Middle frontal gyrus (tissue), 1 donor: ENCODE data around the gene EPS8L2.

ENCODE experiments used
- DNase-seq: peaks from one replicate; pipeline ENCODE4 v3.0.0-alpha.2; 2015; ENCODE audit warnings: low spot score; ENCODE audit errors: extremely low spot score

The EPS8L2 gene

GRCh38 chr11:705646-706438 is at the start of gene EPS8L2:
EPS8L2 (plus strand) TSS chr11:706231; CDS start chr11:709408, 3,177 bp downstream.
- no peak for DNase-seq

GRCh38 chr11:656426-656825 is 49.6 kb upstream of the EPS8L2 start:
- no peak for DNase-seq

DNA sequence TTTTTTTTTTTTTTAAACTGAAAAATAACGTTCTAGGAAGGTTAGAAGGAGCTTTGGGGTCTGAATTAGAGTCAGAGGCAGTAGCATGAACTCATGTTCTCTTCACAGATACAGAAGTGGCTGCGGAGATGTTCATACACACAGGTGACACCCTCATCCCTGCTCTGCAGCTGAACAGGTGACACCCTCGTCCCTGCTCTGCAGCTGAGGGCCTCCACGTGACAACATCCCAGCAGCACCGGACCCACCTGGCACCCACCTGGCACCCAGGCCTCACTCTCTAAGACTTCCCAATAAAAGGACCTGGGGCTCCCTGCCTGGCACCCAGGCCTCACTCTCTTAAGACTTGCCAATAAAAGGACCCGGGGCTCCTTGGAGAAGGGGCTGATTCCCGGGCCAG is 49.2 kb upstream of the EPS8L2 start:
- DNase-seq = no peak

DNA sequence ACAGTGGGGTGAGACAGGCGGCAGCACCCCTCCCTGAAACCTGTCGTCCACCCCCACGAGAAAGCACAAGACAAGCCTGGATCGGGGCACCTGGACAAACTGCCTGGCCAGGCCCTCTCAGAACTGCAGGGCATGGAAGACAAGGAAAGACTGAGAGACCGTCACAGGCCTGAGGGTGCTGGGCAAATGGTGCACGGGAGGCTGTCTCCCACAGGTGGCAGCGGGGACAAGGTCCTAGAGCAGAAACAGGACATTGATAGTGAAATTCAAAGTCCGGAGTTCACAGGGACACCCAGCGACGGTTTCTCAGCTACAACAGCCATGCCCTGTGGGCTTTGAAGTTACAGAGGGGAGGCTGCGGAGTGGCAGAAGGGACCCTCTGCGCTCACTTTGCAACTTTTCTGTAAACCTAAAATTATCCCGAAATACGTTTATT is 48.3 kb upstream of the EPS8L2 start:
- no peak for DNase-seq

DNA sequence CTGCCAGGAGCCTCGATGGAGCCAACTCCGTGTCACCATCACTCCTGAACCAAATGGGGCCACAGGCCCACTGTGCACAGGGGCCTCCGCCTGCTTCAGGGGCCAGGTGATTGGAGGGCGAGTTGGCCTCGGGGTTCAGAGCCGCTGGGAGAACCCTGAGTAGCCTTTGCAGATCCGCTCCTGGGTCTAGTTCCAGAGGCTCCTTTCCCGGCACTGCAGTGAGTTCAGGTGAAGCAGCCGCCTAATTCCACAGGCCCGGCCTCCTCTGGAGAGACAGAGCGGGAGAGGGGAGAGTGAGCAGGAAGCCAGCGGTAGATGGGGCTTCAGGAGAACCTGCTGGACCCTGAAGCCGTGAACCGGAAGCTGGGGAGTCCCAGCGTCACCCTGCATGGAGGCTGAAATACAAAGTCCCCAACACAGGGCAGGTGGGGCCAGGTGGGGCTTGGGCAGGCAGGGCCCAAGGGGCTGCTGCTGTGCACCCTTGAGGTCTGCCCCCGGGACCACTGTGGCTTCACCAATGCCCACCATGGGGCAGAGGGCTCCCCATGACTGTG is 46.4 kb upstream of the EPS8L2 start:
- no peak for DNase-seq

DNA sequence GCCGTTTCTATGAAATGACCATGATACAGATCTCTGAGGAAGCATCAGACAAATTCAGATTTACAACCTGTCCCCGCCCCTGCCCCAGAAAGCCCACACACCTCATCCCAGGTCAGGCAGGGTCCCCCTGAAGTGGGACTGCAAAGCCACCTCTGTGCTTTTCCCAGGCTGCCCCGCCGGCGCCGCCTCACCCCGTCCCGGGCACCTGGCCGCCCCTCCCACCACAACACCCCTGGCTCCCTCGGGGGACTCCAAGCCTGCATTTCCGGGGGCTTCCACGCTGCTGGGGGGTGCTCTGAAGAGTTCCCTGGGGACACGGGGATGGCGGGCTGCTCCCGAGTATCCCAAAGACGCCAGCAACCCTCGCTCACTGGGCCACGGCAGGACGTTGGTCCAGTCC is 45.8 kb upstream of the EPS8L2 start:
- no peak for DNase-seq

- DNase-seq = no peak
Observed at GRCh38 chr11:660681-661444, 45.2 kb upstream of the EPS8L2 start.

- DNase-seq = no peak
Observed at GRCh38 chr11:662689-663274, 43.2 kb upstream of the EPS8L2 start.

DNA sequence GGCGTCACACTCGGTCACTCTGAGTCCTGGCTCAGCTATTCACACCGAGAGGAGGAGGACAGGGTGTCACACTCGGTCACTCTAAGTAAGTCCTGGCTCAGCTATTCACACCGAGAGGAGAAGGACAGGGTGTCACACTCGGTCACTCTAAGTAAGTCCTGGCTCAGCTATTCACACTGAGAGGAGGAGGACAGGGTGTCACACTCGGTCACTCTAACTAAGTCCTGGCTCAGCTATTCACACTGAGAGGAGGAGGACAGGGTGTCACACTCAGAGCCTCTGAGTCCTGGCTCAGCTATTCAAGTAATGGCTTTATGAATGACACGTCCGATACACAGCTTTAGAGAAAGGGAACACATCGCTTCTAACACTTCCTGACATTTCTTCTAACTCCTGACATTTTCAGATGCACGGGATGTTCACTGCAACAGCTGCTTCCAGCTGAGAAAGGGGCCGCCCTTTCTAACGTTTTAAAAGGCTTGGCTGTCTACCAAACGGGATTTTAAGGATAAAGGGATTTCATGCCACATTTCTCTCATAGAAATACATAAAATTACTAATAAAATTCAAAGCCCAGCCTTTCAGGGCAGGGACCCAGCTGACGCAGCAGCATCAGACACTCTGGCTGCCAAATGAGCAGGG is 40.8 kb upstream of the EPS8L2 start:
- DNase-seq = no peak

- DNase-seq = no peak
Observed at GRCh38 chr11:665704-666281, 40.2 kb upstream of the EPS8L2 start.

GRCh38 chr11:673866-674265 is 32.2 kb upstream of the EPS8L2 start:
- no peak for DNase-seq

DNA sequence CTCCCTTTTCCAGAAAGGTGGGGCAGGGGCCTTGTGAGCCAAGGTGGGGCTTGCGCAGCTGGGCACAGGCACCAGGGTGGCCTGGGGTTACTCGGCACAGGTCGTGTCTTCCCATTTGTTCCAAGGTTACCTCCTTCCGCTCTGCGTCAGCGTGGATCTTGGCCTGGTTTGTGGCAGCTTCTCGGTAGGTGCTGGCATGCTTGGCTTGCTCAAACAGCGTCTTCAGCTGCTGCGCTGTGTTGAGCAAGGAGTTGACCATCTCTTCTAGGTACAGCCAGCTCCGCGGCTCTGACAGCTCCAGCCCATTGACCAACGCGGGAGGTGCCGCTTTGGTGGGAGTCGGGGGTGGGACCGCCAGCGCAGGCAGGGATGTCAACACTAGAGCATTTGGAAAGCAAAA is 31.6 kb upstream of the EPS8L2 start:
- DNase-seq = no peak

- no peak for DNase-seq
Observed at GRCh38 chr11:678297-678696, 27.7 kb upstream of the EPS8L2 start.

DNA sequence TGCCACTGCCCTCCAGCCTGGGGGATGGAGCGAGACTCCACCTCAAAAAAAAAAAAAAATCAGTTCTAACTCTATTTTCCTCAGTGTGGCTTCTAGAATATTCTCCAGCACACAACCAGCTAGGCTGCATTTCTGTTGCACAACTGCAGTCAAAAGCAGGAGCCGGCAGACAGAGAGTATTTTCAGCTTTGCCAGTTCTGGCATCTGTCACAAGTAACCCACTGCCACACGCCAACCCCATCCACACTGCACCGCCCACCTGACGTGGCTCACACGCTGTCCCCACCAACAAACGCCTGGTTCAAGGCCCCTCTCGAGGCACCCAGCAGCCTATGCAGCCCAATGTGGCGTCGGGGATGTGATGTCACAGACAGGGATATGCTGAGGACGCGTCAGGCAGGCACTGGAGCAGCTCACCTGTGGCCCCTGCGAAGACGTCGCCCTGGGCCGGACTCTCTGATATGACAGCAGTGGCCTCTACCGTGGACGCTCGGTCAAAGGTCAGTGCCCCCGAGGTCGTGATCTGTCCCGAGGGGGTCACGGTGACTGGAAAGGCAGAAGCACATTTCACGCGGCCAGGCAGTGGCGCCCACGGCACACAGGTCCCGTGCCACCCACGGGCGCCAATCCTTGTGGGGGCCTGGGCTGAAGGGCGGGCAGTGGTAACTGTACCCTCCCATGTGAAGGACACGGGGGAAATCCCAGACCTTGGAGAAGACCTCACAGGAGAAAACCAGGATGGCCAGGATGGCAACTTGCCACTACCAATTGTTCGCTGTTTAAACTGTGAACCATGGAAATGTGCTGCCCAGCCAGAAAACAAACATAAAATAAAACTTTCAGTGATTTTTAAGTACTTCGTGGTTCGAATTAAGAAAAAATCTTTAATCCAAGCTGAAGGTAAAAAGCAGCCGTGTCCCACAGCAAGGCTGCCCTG is 26.5 kb upstream of the EPS8L2 start:
- no peak for DNase-seq

GRCh38 chr11:680476-680875 is 25.6 kb upstream of the EPS8L2 start:
- no peak for DNase-seq

DNA sequence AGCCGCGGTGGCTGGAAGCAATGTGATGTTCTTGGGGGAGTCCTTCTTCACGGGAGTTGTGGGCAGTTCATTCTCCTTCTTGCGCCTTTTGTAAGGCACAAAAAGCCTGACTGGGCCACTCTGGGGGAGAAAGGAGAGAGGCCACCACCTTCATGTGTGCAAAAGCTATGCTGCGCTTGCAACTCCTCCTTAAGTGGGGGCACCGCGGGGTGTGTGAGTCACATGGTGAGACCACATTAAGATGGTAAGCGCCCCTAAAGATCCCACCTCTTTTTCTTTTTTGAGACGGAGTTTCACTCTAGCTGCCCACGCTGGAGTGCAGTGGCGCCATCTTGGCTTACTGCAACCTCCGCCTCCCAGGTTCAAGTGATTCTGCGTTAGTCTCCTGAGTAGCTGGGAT is 25.1 kb upstream of the EPS8L2 start:
- no peak for DNase-seq

- no peak for DNase-seq
Observed at GRCh38 chr11:686451-687243, 19.4 kb upstream of the EPS8L2 start.

- DNase-seq = no peak
Observed at GRCh38 chr11:687751-688150, 18.3 kb upstream of the EPS8L2 start.

GRCh38 chr11:688681-689080 is 17.4 kb upstream of the EPS8L2 start:
- DNase-seq = no peak
